AG09309 (cell line): ENCODE results near the gene NIN.

Experiments
- DNase-seq: peaks from one replicate; pipeline ENCODE4 v3.0.0-alpha.2; 2010; ENCODE audit warnings: low read depth
- H3K4me3 ChIP-seq: 2 replicates; pipeline ENCODE4 v1.5.1; 2011; ENCODE audit warnings: mild to moderate bottlenecking, low read depth, low read length, moderate library complexity; ENCODE audit not compliant: control insufficient read depth
- TF ChIP-seq, protein P1 (sequence below): IDR thresholded peaks from 2 replicates; pipeline ENCODE4 v1.5.1; 2011; ENCODE audit warnings: mild to moderate bottlenecking, low read depth, low read length, inconsistent platforms; ENCODE audit not compliant: insufficient read depth, control insufficient read depth; ENCODE audit errors: missing control alignments

Gene NIN, protein sequence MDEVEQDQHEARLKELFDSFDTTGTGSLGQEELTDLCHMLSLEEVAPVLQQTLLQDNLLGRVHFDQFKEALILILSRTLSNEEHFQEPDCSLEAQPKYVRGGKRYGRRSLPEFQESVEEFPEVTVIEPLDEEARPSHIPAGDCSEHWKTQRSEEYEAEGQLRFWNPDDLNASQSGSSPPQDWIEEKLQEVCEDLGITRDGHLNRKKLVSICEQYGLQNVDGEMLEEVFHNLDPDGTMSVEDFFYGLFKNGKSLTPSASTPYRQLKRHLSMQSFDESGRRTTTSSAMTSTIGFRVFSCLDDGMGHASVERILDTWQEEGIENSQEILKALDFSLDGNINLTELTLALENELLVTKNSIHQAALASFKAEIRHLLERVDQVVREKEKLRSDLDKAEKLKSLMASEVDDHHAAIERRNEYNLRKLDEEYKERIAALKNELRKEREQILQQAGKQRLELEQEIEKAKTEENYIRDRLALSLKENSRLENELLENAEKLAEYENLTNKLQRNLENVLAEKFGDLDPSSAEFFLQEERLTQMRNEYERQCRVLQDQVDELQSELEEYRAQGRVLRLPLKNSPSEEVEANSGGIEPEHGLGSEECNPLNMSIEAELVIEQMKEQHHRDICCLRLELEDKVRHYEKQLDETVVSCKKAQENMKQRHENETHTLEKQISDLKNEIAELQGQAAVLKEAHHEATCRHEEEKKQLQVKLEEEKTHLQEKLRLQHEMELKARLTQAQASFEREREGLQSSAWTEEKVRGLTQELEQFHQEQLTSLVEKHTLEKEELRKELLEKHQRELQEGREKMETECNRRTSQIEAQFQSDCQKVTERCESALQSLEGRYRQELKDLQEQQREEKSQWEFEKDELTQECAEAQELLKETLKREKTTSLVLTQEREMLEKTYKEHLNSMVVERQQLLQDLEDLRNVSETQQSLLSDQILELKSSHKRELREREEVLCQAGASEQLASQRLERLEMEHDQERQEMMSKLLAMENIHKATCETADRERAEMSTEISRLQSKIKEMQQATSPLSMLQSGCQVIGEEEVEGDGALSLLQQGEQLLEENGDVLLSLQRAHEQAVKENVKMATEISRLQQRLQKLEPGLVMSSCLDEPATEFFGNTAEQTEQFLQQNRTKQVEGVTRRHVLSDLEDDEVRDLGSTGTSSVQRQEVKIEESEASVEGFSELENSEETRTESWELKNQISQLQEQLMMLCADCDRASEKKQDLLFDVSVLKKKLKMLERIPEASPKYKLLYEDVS (N-terminal part only)

DNA sequence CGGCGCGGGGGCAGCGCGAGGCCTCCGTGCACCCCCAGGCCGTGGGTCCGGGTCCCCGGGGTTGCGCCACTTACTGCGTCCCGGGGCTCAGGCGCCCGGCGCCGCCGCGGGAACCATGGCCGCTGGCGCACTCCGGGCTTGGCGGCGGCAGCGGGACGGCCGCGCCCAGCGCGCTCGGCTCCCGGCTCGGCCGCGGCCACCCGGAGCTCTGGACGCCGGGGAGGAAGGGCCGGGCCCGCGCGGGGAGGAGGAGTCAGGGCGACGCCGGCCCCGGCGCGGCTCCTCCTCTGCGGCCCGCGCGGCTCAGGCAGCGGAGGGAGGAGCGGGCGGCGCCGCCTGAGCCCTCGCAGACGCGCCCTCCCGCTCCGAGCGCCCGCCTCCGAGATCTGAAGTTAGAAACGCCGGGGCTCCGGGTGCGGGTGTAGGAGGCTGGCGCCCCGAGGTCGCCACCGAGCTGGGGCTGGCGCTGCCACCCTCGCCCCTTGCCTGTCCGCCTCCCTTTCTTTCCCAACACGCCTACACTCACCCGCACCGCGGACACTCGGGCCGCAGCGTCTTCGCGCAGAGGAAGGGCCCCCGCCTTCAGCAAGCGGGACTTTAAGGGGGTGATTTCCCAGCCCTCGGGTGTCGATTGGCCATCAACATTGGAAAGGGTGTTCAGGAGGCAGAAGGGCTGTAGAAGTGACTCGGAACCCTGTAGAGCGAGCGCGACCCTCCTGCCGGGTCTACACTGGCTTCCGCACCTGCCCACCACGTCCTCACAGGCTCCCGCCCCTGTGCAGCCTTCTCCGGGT lies at the start of gene NIN:
Gene NIN (minus strand): TSS at position 231 of the 794 bp plus-strand sequence. CDS start 9,106 bp downstream, outside the sequence.
- peak within 1 kb of the TSS; percentile 89 for H3K4me3 ChIP-seq
- DNase-seq: no peak
- TF ChIP-seq, protein P1, sequence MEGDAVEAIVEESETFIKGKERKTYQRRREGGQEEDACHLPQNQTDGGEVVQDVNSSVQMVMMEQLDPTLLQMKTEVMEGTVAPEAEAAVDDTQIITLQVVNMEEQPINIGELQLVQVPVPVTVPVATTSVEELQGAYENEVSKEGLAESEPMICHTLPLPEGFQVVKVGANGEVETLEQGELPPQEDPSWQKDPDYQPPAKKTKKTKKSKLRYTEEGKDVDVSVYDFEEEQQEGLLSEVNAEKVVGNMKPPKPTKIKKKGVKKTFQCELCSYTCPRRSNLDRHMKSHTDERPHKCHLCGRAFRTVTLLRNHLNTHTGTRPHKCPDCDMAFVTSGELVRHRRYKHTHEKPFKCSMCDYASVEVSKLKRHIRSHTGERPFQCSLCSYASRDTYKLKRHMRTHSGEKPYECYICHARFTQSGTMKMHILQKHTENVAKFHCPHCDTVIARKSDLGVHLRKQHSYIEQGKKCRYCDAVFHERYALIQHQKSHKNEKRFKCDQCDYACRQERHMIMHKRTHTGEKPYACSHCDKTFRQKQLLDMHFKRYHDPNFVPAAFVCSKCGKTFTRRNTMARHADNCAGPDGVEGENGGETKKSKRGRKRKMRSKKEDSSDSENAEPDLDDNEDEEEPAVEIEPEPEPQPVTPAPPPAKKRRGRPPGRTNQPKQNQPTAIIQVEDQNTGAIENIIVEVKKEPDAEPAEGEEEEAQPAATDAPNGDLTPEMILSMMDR: no peak

DNA sequence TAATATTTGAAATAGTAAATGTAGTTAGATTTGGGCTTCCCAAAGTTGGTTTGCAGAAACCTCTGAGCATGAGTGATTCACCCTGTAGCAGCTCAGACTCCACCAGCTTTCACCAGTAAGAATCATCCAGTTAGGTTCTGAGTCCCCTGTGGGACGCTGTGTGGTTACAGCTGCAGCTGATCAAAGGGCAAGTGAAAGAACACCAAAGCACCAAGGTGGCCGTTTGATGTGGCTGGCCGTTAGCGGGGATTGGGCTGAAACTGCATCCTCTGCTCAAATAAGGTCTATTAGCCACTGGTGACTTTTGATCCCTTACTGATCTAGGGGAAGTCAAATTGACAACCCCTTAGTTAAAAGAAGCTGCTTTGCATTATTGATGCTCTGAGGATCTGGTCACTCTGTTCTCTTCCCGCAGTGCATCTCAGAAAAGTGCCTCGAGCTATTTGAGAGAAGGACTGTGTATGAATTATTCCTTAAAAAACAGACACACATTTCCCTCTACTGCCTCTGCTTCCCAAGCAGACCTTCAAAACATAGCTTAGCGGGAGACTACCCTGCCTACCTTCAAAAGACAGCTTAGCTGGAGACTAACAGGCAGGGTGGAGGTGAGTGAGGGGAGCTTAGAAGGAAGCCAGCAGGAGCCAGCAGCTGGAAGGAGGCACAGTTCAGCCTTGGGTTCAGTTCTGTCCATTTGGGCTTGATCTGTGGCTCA lies 44.6 kb upstream of the NIN start:
- TF ChIP-seq, protein P1: no peak
- no peak for DNase-seq
- no peak overlapping the region for H3K4me3 ChIP-seq

DNA sequence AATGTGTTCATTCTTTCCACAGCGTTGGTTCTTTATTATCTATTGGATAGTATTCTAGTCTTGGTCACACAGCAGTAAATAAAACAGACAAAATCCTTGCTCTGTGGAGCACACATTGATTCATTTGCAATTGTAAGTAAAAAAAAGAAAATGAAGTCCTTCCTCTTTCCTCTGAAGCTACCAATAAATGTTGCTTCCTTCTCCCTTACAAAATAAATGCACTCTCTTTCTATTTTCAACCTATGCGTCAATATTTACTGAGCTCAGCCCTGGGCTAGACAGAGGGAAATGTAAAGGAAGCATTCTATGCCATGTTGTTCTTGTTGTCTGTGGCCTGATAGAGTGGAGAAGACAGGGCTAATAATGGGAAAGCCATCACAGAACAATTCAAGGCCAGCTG lies 43.8 kb upstream of the NIN start:
- no peak overlapping the region for H3K4me3 ChIP-seq
- no peak for DNase-seq
- TF ChIP-seq, protein P1: no peak

DNA sequence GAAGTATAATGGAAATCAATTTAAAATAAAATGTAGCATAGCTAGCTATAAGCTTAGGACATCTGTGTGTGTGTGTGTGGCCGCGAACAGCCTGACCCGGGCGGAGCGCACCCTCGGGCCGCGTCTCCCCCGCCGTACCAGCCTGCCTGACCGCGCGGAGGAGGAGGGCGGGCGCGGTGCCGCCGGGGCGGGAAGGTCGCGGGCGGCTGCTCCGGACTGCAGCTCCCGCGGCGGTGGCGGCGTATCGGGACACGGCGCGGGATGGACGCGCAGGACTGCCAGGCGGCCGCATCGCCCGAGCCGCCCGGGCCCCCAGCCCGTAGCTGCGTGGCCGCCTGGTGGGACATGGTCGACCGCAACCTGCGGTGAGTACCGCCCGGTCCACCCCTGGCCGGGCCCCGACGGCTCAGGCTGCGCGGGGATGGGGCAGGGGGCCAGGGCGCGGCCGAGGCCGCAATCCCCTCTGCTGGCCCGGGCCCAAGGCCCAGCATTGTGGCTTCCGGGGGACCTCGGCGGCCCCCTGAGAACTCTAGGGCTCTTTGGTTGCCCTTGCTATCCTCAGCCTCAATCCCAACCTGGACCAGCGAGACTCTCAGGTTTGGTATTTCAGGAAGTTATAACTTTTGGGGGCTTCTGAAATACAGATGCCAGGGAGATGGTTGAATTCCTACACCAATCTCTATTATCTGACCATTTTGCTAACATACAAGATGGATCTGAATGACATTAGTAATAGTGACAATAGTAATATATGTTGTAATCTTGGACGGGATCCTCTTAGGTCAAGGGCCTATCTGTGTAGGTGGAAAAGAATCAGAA lies 41.2 kb upstream of the NIN start, which contains the start of gene ABHD12B:
Gene ABHD12B (plus strand): TSS at position 140 of the 819 bp plus-strand sequence. CDS start 122 bp downstream, at position 262.
- TF ChIP-seq, protein P1: no peak
- DNase-seq: no peak
- no peak within 1 kb of the TSS for H3K4me3 ChIP-seq

DNA sequence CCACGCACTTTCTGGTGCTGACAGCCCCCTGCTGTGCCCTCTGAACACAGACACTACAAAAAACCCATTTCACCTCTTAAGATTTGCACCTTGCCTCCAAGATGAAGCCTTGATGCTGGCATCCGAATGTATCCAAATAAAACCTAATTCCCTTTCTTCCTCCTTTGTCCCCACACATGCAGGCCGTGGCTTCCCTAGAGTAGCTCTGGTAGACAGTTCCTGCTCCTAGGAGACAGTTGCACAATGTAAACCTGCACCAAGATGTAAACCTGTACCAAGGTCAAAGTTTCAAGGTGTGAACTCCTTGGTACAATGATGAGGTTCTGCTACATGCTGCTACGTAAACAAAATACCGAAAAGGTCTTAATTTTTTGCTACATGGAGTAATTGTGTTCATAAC lies 40.3 kb upstream of the NIN start:
- TF ChIP-seq, protein P1: no peak
- no peak overlapping the region for H3K4me3 ChIP-seq
- DNase-seq: no peak
